DOHH2 (cell line): Measurements from ENCODE around the gene FBXO36.

Experiments
- EZH2phosphoT487 ChIP-seq: fragments of 200-600 bp; sonication (generic); IDR thresholded peaks from 2 replicates; pipeline ENCODE4 v1.6.1; 2017; ENCODE audit warnings: borderline replicate concordance, mild to moderate bottlenecking, antibody characterized with exemption, low read length, moderate library complexity, mixed read lengths
- TF ChIP-seq, protein P1 (sequence below): fragments of 200-600 bp; sonication (generic); IDR thresholded peaks from one replicate; pipeline ENCODE4 v1.5.1; 2014; ENCODE audit warnings: antibody characterized with exemption, mild to moderate bottlenecking, low read depth, low read length; ENCODE audit not compliant: poor library complexity, severe bottlenecking

- TF ChIP-seq, protein P1, sequence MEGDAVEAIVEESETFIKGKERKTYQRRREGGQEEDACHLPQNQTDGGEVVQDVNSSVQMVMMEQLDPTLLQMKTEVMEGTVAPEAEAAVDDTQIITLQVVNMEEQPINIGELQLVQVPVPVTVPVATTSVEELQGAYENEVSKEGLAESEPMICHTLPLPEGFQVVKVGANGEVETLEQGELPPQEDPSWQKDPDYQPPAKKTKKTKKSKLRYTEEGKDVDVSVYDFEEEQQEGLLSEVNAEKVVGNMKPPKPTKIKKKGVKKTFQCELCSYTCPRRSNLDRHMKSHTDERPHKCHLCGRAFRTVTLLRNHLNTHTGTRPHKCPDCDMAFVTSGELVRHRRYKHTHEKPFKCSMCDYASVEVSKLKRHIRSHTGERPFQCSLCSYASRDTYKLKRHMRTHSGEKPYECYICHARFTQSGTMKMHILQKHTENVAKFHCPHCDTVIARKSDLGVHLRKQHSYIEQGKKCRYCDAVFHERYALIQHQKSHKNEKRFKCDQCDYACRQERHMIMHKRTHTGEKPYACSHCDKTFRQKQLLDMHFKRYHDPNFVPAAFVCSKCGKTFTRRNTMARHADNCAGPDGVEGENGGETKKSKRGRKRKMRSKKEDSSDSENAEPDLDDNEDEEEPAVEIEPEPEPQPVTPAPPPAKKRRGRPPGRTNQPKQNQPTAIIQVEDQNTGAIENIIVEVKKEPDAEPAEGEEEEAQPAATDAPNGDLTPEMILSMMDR, result no peak
- no peak for TF ChIP-seq EZH2phosphoT487
Observed at GRCh38 chr2:229884775-229885699, 37.3 kb upstream of the FBXO36 start.
